GM18526 (cell line): ENCODE measurements around the gene INPP5F.
A peak's percentile ranks its signal among the peaks of the same experiment; 100 is the strongest.

Experiments
- POLR2A ChIP-seq: IDR thresholded peaks from 3 replicates; pipeline ENCODE4 v1.6.1; 2011; ENCODE audit not compliant: insufficient read length; ENCODE audit errors: extremely low read depth

INPP5F gene

DNA sequence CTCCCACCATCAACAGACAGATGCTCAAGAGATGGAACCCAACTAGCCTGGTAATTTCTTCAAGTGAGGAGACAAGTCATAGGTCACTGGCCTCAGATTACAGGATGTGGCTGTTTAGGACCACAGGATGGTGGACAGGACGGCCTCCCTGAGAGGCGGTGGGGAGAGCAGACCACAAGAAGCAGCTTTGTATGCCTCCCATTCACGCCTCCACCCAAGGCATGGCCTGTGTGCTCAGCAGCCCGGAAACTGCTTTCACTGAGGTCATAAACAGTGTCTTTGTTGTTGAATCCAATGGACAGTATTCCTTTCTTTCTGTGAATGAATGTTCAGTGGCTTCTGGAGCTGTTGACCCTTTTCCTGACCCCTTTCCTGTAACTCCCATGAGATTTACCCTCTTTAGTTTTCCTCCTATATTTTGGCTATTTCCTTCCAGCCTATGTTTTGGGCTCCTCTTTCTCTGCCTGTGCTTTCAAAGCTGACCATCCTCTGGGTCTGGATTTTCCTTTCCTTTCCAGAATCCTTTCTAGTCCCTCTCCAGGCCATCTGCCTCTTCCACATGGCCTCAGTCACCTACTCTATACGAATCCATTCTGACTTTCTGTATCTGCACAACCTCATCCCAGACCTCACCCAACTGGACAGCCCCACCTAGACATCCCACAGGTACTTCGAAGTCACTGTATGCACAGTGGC, 32.4 kb upstream of the INPP5F start:
- no peak for TF ChIP-seq POLR2A

- no peak for TF ChIP-seq POLR2A
Measured at GRCh38 chr10:119694608-119695007, 31.2 kb upstream of the INPP5F start.

DNA sequence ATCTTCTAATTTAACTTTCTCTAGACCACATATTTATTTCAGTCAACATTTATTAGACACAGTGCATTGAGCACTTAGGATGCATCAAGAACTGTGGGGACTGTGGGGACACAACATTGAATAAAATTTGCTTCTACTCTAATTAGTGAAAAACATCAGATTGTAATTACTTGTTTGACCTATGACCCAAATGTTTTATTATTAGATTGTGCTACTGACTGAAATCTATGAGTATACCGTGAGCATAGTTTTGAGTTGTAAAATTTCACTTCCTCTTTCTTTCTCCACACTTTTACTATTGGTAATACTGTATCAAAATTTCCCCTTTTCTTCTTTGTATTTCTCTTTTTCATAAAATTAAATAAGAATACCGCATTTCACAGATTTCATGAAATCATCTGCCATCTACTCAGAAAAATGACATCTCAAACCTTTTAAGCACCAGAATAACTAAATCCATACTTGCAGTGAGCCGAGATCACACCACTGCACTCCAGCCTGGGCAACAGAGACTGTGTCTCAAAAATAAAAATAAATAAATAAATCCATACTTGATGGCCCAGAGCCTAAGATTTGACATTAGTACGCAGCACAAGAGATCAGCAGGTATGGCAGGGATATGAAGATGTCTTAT, 25.4 kb upstream of the INPP5F start:
- TF ChIP-seq POLR2A: no peak

GRCh38 chr10:119701861-119702260, 24.0 kb upstream of the INPP5F start:
- no peak for TF ChIP-seq POLR2A

- TF ChIP-seq POLR2A: no peak
Measured at GRCh38 chr10:119702583-119702982, 23.3 kb upstream of the INPP5F start.

- no peak for TF ChIP-seq POLR2A
Measured at GRCh38 chr10:119703903-119704508, 21.8 kb upstream of the INPP5F start.

- no peak for TF ChIP-seq POLR2A
Measured at GRCh38 chr10:119705434-119705831, 20.4 kb upstream of the INPP5F start.

- no peak for TF ChIP-seq POLR2A
Measured at GRCh38 chr10:119706521-119707278, 19.1 kb upstream of the INPP5F start.

DNA sequence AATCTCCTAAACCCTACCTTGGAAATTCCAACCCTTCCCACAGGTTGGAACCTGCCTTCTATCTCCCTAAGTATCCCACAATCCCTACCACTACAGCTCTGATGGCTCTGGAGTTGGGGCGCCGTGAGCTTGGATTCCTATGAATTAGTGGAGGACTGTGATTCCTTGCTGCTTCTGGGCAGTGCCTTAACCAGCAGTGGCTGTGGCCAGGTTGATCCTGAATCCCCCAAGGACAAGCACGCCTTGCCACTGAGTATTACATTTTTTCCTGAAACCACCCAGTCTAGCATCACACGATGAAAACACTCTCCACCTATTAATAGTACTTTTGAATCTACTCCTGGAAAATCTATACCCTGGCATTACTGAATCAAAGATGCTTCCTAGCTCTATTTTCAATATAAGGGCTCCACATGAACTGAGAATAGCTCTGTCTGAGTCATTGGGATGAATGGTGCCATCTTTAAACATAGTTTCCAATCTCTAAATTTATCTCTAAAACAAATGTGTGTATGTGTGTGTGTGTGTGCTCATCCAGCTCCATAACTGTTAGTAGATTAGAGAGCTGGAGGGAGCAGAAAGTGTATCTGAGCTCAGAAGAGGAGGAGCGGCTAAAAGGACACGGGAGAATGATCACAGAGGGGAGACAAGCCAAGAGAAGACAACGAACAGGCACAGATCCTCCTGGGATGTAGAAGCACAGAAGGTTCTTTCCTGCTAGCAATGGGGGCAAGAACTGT, 11.9 kb upstream of the INPP5F start:
- TF ChIP-seq POLR2A: no peak

DNA sequence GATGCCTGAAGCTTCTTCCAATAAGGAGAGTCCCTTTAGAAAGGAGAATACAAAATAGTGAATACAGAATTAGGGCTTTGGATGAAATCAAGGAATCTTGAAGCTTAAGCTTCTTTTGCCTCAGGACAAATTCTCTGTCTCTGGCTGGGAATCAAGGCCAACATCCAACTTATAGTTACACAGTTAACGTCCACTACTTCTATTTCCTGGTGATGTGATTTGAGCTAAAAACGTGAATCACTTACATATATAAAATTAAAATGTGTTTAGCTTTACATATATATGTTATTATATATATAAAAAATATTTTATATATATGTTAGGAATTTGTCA, 11.4 kb upstream of the INPP5F start:
- no peak for TF ChIP-seq POLR2A

DNA sequence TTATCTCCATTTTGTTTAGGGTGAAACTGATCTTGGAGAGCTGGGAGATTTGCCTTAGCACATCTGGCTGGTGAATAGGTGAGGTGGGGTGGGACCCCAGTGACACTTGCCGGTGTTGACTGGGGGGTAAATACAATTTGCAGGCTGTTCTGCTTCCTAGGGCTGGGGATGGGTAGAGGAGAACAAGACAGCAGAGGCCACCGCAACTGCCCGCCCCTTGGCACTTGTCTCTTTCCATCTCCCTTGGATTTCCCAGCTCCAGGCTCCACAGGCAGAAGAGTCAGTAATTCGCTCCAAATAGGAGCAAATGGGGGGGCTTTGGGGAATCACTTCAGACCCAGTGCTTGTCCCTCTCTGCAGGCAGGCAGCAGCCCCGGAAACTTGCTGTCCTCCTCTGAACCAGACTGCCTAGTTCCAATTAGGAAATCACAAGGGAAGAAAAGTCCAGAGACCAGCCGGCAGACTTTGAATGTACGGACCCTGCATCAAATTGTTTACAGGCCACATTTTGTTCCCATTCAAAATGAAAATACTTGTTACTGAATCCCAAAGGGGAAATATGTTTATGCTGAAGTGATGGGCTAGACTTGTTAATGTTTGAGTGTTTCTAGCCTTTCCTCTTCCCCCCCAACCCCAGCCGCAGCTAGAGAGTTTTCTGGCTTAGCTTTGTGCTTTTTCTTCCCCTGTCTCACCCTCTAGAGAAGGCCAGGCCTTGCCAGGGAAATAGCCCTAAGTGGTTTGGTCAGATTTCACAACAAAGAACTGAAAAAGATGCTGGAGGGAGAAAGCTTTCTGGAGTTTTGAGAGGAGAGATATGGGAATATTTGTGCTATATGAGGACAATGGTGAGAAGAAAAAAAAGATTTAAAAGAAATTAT, 10.0 kb upstream of the INPP5F start:
- TF ChIP-seq POLR2A: no peak

DNA sequence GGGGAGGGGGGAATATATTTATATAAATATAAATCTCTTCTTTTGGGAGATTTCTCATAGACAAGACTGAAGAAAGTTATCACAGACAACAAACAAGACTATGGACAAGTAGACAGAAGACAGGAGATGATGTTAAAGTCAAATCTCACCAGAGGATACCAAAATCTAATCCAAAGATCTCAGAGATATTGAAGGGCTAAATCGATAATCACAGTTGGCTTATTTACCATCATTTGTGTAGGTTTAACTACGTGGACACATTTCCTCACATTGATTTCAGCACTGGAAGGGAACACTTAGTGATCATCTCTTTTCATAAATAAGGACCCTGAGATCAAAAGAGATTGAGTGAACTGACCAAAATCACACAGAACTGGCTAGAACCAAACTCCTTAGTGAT, 2.7 kb upstream of the INPP5F start:
- no peak for TF ChIP-seq POLR2A

GRCh38 chr10:119723624-119724023, 2.2 kb upstream of the INPP5F start:
- no peak for TF ChIP-seq POLR2A

- TF ChIP-seq POLR2A: no peak
Measured at GRCh38 chr10:119724593-119725516, 995 bp upstream of the INPP5F start.

DNA sequence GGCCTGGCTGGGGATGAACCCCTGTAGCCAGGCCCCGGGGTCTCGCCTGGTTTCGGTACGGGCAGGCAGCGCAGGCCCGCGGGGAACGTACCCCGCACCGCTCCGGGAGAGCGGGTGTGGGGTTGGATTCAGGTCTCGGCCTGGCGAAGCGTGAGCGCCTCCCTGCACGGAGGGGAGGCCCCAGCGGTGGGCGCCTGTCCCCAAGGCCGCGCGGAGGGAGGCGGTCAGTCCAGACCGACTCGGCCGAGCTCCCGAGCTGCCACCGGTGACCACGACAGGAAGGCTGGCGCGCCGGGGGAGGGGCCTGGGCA, 378 bp upstream of the INPP5F start:
- peak; percentile 35 for TF ChIP-seq POLR2A
